ENCODE measurements around the gene PSMB5.
A peak's percentile ranks its signal among the peaks of the same experiment; 100 is the strongest.

PSMB5 gene

GRCh38 chr14:22977684-22978486 is 56.8 kb downstream of the PSMB5 start:
- POLR2A ChIA-PET (ENCODE audit: low non-redundant PET): no interaction called here
- peak overlapping the region; percentile 99 for H3K27ac ChIP-seq

GRCh38 chr14:22977434-22977683 is 57.3 kb downstream of the PSMB5 start:
- CTCF ChIA-PET: interaction anchor here (1.0 to 1.4 kb wide), 2 partner anchors 9 to 80 kb away, joined by 3 to 10 read pairs; partner anchors contain the start of gene CDH24
- POLR2A ChIA-PET (ENCODE audit: low non-redundant PET): no interaction called here
- no peak for TF ChIP-seq CTCF (conservative IDR thresholded peaks at IDR 0.05; ENCODE audit: low read depth)
- peak overlapping the region; percentile 99 for H3K27ac ChIP-seq
- DNase-seq (ENCODE audit: low spot score): no peak

More at GRCh38 chr14:22977684-22978486, 56.8 kb downstream of the PSMB5 start:
- CTCF ChIA-PET: interaction anchor here (0.7 to 1.4 kb wide), 4 partner anchors 9 to 696 kb away, joined by 3 to 10 read pairs (median 4); partner anchors contain the start of gene CDH24
- peak; percentile 89 for DNase-seq (ENCODE audit: low spot score)
- no peak for TF ChIP-seq CTCF (conservative IDR thresholded peaks at IDR 0.05; ENCODE audit: low read depth)

- DNase-seq (ENCODE audit: low spot score): no peak
- ChIA-PET CTCF (interaction anchor here (1.0 to 1.4 kb wide), 2 partner anchors 10 to 81 kb away, joined by 3 to 10 read pairs; partner anchors contain the start of gene CDH24), POLR2A (ENCODE audit: low non-redundant PET) (no interaction called here)
- TF ChIP-seq CTCF (conservative IDR thresholded peaks at IDR 0.05; ENCODE audit: low read depth): no peak
- H3K27ac ChIP-seq: peak overlapping the region; percentile 99
These were observed 57.9 kb downstream of the PSMB5 start for GRCh38 chr14:22976620-22977433.
